ENCODE data around the gene SEPHS1. TPM values are rescaled to one million over a fixed set of nuclear protein-coding genes. Genes with fewer than 3 reads are reported as not detected.
A peak's percentile ranks its signal among the peaks of the same experiment; 100 is the strongest.

The SEPHS1 gene
- polyA plus RNA-seq, 1 of the 3 experiments (the other 2 are of a cell fraction) = 64.8 TPM

DNA sequence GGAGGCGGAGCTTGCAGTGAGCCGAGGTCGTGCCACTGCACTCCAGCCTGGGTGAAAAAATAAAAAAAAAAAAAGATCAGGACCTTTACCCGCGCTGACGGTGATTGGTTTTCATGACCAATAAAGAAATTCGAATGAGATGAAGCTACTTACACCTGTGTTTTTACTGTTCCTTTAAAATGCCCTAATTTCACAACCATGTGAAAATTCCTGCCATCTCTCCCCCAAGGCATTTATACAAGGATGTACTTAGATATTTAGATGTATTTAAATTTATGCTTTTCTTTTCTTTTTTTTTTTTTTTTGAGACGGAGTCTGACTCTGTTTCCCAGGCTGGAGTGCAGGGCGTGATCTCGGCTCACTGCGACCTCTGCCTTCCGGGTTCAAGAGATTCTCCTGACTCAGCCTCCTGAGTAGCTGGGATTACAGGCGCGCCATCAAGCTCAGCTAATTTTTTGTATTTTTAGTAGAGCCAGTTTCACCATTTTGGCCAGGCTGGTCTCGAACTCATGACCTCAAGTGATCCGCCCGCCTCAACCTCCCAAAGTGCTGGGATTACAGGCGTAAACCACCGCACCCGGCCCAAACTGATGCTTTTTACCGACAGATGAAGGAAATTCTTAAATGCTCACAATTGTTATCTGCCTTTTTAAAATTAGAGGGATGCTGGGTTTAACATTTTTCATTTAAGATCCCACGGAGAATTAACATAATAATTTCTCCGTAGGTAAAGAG lies 45.1 kb downstream of the SEPHS1 start:
- peaks cover 10% of the 10 kb centered on the region for H3F3A ChIP-seq (replicated peaks; ENCODE audit: insufficient read depth)
- peak overlapping the region; percentile 92; the same call in 1 of the 2 replicates for H3K9ac ChIP-seq
- H3K27ac ChIP-seq (ENCODE audit: low read depth in 2 of 2, low read length in 1 of 2) = peak overlapping the region in 1 of 2 experiments; percentile 96; a peak in 2 of 4 replicates
- peak overlapping the region; percentile 88; the same call in 1 of the 2 replicates for H3K4me2 ChIP-seq
- no peaks in the 10 kb centered on the region for H3K36me3 ChIP-seq (replicated peaks in 1 of 2; ENCODE audit: control insufficient read depth in 1 of 2, insufficient read depth in 2 of 2, low read length in 1 of 2)
- no peaks in the 10 kb centered on the region for H3K27me3 ChIP-seq (ENCODE audit: insufficient read depth)
- 78% methylated on average over 23 of the region's 23 CpGs for WGBS (ENCODE audit: low lambda C conversion rate)
- DNase-seq = no peak
- H4K20me1 ChIP-seq (ENCODE audit: insufficient read depth) = no peaks in the 10 kb centered on the region
- H3K79me2 ChIP-seq (ENCODE audit: insufficient read depth) = peaks cover 12% of the 10 kb centered on the region; the same call in 1 of the 2 replicates
- ChIA-PET CTCF (interaction anchor here (0.6 to 8.9 kb wide), 53 partner anchors 8 to 234 kb away, joined by 3 to 106 read pairs (median 4); partner anchors contain the start of gene MCM10), POLR2A (interaction anchor here (0.7 to 1.5 kb wide), 6 partner anchors 95 to 141 kb away, joined by 3 to 6 read pairs (median 4); partner anchors contain the start of gene MCM10)
- TF ChIP-seq TEAD4 (IDR thresholded peaks at IDR 0.05; ENCODE audit: borderline replicate concordance, insufficient read depth) (no peak), NRF1 (IDR thresholded peaks at IDR 0.05; ENCODE audit: low read depth, low read length) (no peak), GABPA (IDR thresholded peaks at IDR 0.05; ENCODE audit: low read depth) (no peak), TCF12 (IDR thresholded peaks at IDR 0.05) (no peak), RCOR1 (IDR thresholded peaks at IDR 0.05; ENCODE audit: low read length) (no peak), FOSL2 (IDR thresholded peaks at IDR 0.05; ENCODE audit: borderline replicate concordance, low read depth) (no peak), NFIC (IDR thresholded peaks at IDR 0.05; ENCODE audit: borderline replicate concordance) (no peak), RXRA (IDR thresholded peaks at IDR 0.05; ENCODE audit: borderline replicate concordance, low read depth) (no peak)
- TF ChIP-seq, protein P1, sequence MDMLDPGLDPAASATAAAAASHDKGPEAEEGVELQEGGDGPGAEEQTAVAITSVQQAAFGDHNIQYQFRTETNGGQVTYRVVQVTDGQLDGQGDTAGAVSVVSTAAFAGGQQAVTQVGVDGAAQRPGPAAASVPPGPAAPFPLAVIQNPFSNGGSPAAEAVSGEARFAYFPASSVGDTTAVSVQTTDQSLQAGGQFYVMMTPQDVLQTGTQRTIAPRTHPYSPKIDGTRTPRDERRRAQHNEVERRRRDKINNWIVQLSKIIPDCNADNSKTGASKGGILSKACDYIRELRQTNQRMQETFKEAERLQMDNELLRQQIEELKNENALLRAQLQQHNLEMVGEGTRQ (IDR thresholded peaks at IDR 0.05; ENCODE audit: borderline replicate concordance, low read depth, low read length) = no peak
- TF ChIP-seq, protein P2, sequence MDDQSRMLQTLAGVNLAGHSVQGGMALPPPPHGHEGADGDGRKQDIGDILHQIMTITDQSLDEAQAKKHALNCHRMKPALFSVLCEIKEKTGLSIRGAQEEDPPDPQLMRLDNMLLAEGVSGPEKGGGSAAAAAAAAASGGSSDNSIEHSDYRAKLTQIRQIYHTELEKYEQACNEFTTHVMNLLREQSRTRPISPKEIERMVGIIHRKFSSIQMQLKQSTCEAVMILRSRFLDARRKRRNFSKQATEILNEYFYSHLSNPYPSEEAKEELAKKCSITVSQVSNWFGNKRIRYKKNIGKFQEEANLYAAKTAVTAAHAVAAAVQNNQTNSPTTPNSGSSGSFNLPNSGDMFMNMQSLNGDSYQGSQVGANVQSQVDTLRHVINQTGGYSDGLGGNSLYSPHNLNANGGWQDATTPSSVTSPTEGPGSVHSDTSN (IDR thresholded peaks at IDR 0.05) = no peak
- H3K4me3 ChIP-seq (ENCODE audit: low read depth in 2 of 2, low read length in 1 of 2) = peak overlapping the region; percentile 55 to 72; a peak in 3 of 4 replicates
- H3K9me2 ChIP-seq = no peaks in the 10 kb centered on the region
- no peaks in the 10 kb centered on the region for H3K9me3 ChIP-seq
- H3K4me1 ChIP-seq (ENCODE audit: control insufficient read depth in 1 of 2, insufficient read depth in 2 of 2, low read depth in 1 of 2, low read length in 1 of 2) = peaks cover 6 to 7% of the 10 kb centered on the region in 2 experiments; a peak in 3 of 4 replicates
- peak overlapping the region; percentile 97 for H2AFZ ChIP-seq (ENCODE audit: low read depth)

DNA sequence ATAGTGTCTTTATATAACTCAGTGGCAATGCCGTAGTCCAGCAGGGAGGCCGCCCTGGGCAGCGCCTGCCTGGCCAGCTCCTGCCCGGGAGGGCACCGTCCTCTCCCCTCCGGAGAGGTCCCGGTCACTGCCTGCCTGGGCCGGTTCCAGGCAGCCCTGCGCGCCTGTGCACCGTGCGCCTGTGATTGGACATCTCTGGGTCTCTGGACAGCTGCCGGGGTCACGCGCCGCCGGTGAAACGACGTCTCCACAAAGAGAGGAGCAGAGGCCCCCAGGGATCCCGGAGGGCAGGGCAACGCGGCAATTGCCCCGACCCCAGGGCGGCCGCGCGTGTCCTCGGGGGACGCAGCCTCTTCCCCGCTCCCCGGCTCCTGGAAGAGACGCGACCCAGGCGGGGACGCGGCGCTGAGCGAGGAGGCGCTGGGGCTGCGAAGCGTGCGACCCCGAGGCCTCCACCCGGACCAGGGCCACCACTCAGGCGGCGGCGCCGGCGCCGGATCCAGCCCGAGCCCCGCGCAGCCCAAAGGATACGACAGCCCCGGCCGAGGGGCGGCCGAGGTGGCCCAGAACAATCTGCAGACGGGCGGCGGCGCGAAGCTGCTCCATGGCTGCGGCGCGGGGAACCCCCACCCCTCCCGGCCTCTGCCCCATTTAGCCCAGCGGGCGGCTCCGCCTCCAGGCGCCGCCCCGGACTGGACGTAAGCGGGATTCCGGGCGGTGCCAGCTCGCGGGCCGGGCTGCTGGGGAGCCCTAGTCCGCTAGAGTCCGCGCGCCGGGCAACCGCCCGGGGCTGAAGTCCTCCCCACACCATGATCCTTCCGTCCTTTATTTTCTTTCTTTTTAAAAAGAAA lies 48.4 kb downstream of the SEPHS1 start, which contains the start of gene PHYH:
TSS of gene PHYH (minus strand) at position 628 of the 851 bp plus-strand sequence. CDS start at position 606, 22 bp downstream.
- H3K4me3 ChIP-seq (ENCODE audit: low read depth in 2 of 2, low read length in 1 of 2) = peak within 1 kb of the TSS; percentile 58 to 82
- no peaks in the 10 kb centered on the region for H3K9me3 ChIP-seq
- DNase-seq = peak; percentile 93
- peak within 1 kb of the TSS; percentile 87 for H3K4me2 ChIP-seq
- no peaks in the 10 kb centered on the region for H3K9me2 ChIP-seq
- H3F3A ChIP-seq (replicated peaks; ENCODE audit: insufficient read depth) = peaks cover 10% of the 10 kb centered on the region
- peak; percentile 50; the same call in 1 of the 2 replicates for TF ChIP-seq MXI1 (IDR thresholded peaks at IDR 0.05; ENCODE audit: low read depth, low read length)
- peak; percentile 41; the same call in 1 of the 2 replicates for TF ChIP-seq SIN3A (IDR thresholded peaks at IDR 0.05; ENCODE audit: borderline replicate concordance, low read depth, low read length)
- TF ChIP-seq GABPA (IDR thresholded peaks at IDR 0.05; ENCODE audit: low read depth) = peak; percentile 27; the same call in 1 of the 2 replicates
- peak; percentile 63; the same call in 1 of the 2 replicates for TF ChIP-seq TAF1 (IDR thresholded peaks at IDR 0.05; ENCODE audit: borderline replicate concordance, low read depth, low read length)
- TF ChIP-seq, protein P3, sequence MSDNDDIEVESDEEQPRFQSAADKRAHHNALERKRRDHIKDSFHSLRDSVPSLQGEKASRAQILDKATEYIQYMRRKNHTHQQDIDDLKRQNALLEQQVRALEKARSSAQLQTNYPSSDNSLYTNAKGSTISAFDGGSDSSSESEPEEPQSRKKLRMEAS (IDR thresholded peaks at IDR 0.05; ENCODE audit: low read depth) = peak; percentile 80
- 0 out of 2 replicates have a peak, but pooled peaks have one; percentile 21 for TF ChIP-seq FOXJ3 (CRISPR knock-in tag; IDR thresholded peaks at IDR 0.05)
- no peak for TF ChIP-seq RXRA (IDR thresholded peaks at IDR 0.05; ENCODE audit: borderline replicate concordance, low read depth)
- TF ChIP-seq, protein P4, sequence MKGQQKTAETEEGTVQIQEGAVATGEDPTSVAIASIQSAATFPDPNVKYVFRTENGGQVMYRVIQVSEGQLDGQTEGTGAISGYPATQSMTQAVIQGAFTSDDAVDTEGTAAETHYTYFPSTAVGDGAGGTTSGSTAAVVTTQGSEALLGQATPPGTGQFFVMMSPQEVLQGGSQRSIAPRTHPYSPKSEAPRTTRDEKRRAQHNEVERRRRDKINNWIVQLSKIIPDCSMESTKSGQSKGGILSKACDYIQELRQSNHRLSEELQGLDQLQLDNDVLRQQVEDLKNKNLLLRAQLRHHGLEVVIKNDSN (IDR thresholded peaks at IDR 0.05; ENCODE audit: borderline replicate concordance, low read depth) = peak; percentile 65
- TF ChIP-seq GATA2 (CRISPR knock-in tag; IDR thresholded peaks at IDR 0.05) = no peak
- no peak for TF ChIP-seq RFX5 (IDR thresholded peaks at IDR 0.05; ENCODE audit: low read length)
- TF ChIP-seq POLR2AphosphoS5 (IDR thresholded peaks at IDR 0.05; ENCODE audit: low read depth, low read length) = peak; percentile 79; the same call in 1 of the 2 replicates
- peak; percentile 40 for TF ChIP-seq NRF1 (IDR thresholded peaks at IDR 0.05; ENCODE audit: low read depth, low read length)
- peaks cover 18% of the 10 kb centered on the region for H3K79me2 ChIP-seq (ENCODE audit: insufficient read depth)
- ChIA-PET POLR2A (interaction anchor here (0.5 to 1.6 kb wide), 6 partner anchors 13 to 138 kb away, joined by 3 to 7 read pairs (median 3); partner anchors contain the start of gene MCM10), CTCF (interaction anchor here (0.8 to 8.9 kb wide), 6 partner anchors 12 to 137 kb away, joined by 3 to 106 read pairs (median 3); partner anchors contain the start of gene MCM10)
- H3K36me3 ChIP-seq (replicated peaks in 1 of 2; ENCODE audit: control insufficient read depth in 1 of 2, insufficient read depth in 2 of 2, low read length in 1 of 2) = no peaks in the 10 kb centered on the region
- peak within 1 kb of the TSS; percentile 85 for H2AFZ ChIP-seq (ENCODE audit: low read depth)
- WGBS (ENCODE audit: low lambda C conversion rate) = 0% methylated on average over 16 of the region's 88 CpGs
- no peaks in the 10 kb centered on the region for H3K27me3 ChIP-seq (ENCODE audit: insufficient read depth)
- peaks cover 6 to 7% of the 10 kb centered on the region in 2 experiments; a peak in 3 of 4 replicates for H3K4me1 ChIP-seq (ENCODE audit: control insufficient read depth in 1 of 2, insufficient read depth in 2 of 2, low read depth in 1 of 2, low read length in 1 of 2)
- H3K27ac ChIP-seq (ENCODE audit: low read depth in 2 of 2, low read length in 1 of 2) = peak within 1 kb of the TSS; percentile 72 to 82
- H3K9ac ChIP-seq = peak within 1 kb of the TSS; percentile 86
- no peaks in the 10 kb centered on the region for H4K20me1 ChIP-seq (ENCODE audit: insufficient read depth)

All from SK-N-SH (cell line).